H1 (cell line): ENCODE results near the gene TRPV2. TPM values are rescaled to one million over a fixed set of nuclear protein-coding genes. Genes with fewer than 3 reads are reported as not detected.

Source experiments
- CTCF ChIA-PET: fragments of 300-600 bp; sonication (Branson Sonifier 250); formaldehyde crosslinking; loops from one replicate; lab custom pipeline; 2021; ENCODE audit not compliant: partially characterized antibody; lab: Charles Lee
- POLR2A ChIA-PET: fragments of 300-600 bp; sonication (Branson Sonifier 250); formaldehyde crosslinking; loops from one replicate; lab custom pipeline; 2021; ENCODE audit warnings: inconsistent platforms; ENCODE audit not compliant: partially characterized antibody; lab: Charles Lee
- DNase-seq, 2 experiments: peaks; one replicate each; pipeline versions ENCODE4 v3.0.0 to v3.0.0-alpha.2; 2010 to 2022; ENCODE audit warnings: low spot score in 2 of 2, low read depth in 1 of 2, mixed read lengths in 1 of 2
- FAIRE-seq: peaks from 2 replicates; lab custom pipeline; 2011; peaks lifted over from hg19 to GRCh38; lab: Jason Lieb, UNC
- H2AFZ ChIP-seq: 2 replicates; pipeline ENCODE4 v1.8.1; 2012; ENCODE audit warnings: low read length, inconsistent platforms
- H2AK5ac ChIP-seq: 2 replicates; pipeline ENCODE4 v1.6.1; 2013; ENCODE audit warnings: low read depth, low read length
- H2BK120ac ChIP-seq: replicated peaks from 2 replicates; pipeline ENCODE3; 2013; ENCODE audit warnings: low read depth, low read length, inconsistent platforms
- H2BK12ac ChIP-seq: 2 replicates; pipeline ENCODE4 v1.6.1; 2013; ENCODE audit warnings: low read depth, low read length
- H2BK15ac ChIP-seq: 2 replicates; pipeline ENCODE4 v1.6.1; 2013; ENCODE audit warnings: low read length
- H2BK20ac ChIP-seq: 2 replicates; pipeline ENCODE4 v1.6.1; 2013; ENCODE audit warnings: low read length
- H2BK5ac ChIP-seq: 2 replicates; pipeline ENCODE4 v1.6.1; 2013; ENCODE audit warnings: low read depth, low read length
- H3K14ac ChIP-seq: 2 replicates; pipeline ENCODE4 v1.6.1; 2013; ENCODE audit warnings: inconsistent platforms; ENCODE audit not compliant: insufficient read length
- H3K18ac ChIP-seq: 2 replicates; pipeline ENCODE4 v1.6.1; 2013; ENCODE audit warnings: low read length; ENCODE audit errors: extremely low read depth
- H3K23ac ChIP-seq: 2 replicates; pipeline ENCODE4 v1.6.1; 2013; ENCODE audit warnings: inconsistent platforms; ENCODE audit not compliant: insufficient read length
- H3K23me2 ChIP-seq: 2 replicates; pipeline ENCODE4 v1.6.1; 2013; ENCODE audit warnings: low read depth, low read length
- H3K27ac ChIP-seq: 2 replicates; pipeline ENCODE4 v1.6.1; 2011; ENCODE audit warnings: low read depth, low read length, inconsistent platforms
- H3K27me3 ChIP-seq, 4 experiments: replicated peaks in 1 of 4; 1 replicate in 1 of 4; 2 replicates in 3 of 4; pipeline versions ENCODE4 v1.6.1 to v1.8.1; 2011 to 2013; ENCODE audit warnings: low read length in 3 of 4, mild to moderate bottlenecking in 3 of 4, inconsistent platforms in 2 of 4, mixed read lengths in 2 of 4, moderate library complexity in 1 of 4; ENCODE audit not compliant: control insufficient read depth in 3 of 4, insufficient read depth in 3 of 4; ENCODE audit errors: extremely low read depth in 1 of 4
- H3K36me3 ChIP-seq, 4 experiments: 2 replicates each; pipeline versions ENCODE4 v1.6.1 to v1.8.1; 2011 to 2013; ENCODE audit warnings: mild to moderate bottlenecking in 4 of 4, low read length in 3 of 4, moderate library complexity in 2 of 4, control low read depth in 1 of 4, inconsistent platforms in 1 of 4; ENCODE audit not compliant: insufficient read depth in 4 of 4, control insufficient read depth in 2 of 4
- H3K4ac ChIP-seq: replicated peaks from 2 replicates; pipeline ENCODE3; 2013; ENCODE audit warnings: low read length, low read depth, mixed read lengths, inconsistent platforms; ENCODE audit not compliant: insufficient read length
- H3K4me1 ChIP-seq, 4 experiments: replicated peaks in 1 of 4; 1 replicate in 1 of 4; 2 replicates in 3 of 4; pipeline versions ENCODE4 v1.6.1 to v1.8.1; 2011 to 2013; ENCODE audit warnings: low read length in 3 of 4, inconsistent platforms in 2 of 4, mixed read lengths in 1 of 4; ENCODE audit not compliant: insufficient read depth in 4 of 4, control insufficient read depth in 3 of 4
- H3K4me2 ChIP-seq, 2 experiments: 2 replicates each; pipeline versions ENCODE4 v1.6.1 to v1.8.1; 2011 to 2013; ENCODE audit warnings: low read depth in 2 of 2, low read length in 2 of 2, control low read depth in 1 of 2, inconsistent platforms in 1 of 2, mild to moderate bottlenecking in 1 of 2; ENCODE audit not compliant: insufficient read depth in 1 of 2
- H3K4me3 ChIP-seq, 4 experiments: fragments of 200-600, 300-600 bp in 1 of 4; sonication (generic), shearing (Covaris generic), sonication (Bioruptor Twin) in 1 of 4; 2 replicates each; pipeline versions ENCODE4 v1.5.1 to v1.8.1; 2011 to 2016; ENCODE audit warnings: low read length in 4 of 4, low read depth in 3 of 4, control low read depth in 2 of 4, inconsistent platforms in 2 of 4, mild to moderate bottlenecking in 2 of 4, mixed read lengths in 1 of 4, moderate library complexity in 1 of 4; ENCODE audit not compliant: insufficient read depth in 2 of 4; ENCODE audit errors: extremely low read depth in 1 of 4
- H3K56ac ChIP-seq: replicated peaks from 2 replicates; pipeline ENCODE3; 2013; ENCODE audit warnings: low read depth, mild to moderate bottlenecking, mixed read lengths, low read length, inconsistent platforms; ENCODE audit not compliant: insufficient read length
- H3K79me1 ChIP-seq: 2 replicates; pipeline ENCODE4 v1.6.1; 2013; ENCODE audit warnings: low read depth, low read length, control low read depth
- H3K79me2 ChIP-seq, 2 experiments: 2 replicates each; pipeline versions ENCODE4 v1.6.1 to v1.8.1; 2012 to 2013; ENCODE audit warnings: low read length in 2 of 2, mild to moderate bottlenecking in 2 of 2, inconsistent platforms in 1 of 2; ENCODE audit not compliant: insufficient read depth in 2 of 2, control insufficient read depth in 1 of 2
- H3K9ac ChIP-seq, 4 experiments: replicated peaks in 1 of 4; 1 replicate in 1 of 4; 2 replicates in 3 of 4; pipeline versions ENCODE4 v1.6.1 to v1.8.1; 2011 to 2013; ENCODE audit warnings: low read depth in 3 of 4, low read length in 3 of 4, control low read depth in 2 of 4, mild to moderate bottlenecking in 2 of 4, moderate library complexity in 2 of 4, inconsistent platforms in 1 of 4; ENCODE audit errors: extremely low read depth in 1 of 4
- H3K9me3 ChIP-seq, 2 experiments: 2 replicates each; pipeline versions ENCODE4 v1.6.1 to v1.8.1; 2012 to 2013; ENCODE audit warnings: mild to moderate bottlenecking in 2 of 2, moderate library complexity in 2 of 2, control low read depth in 1 of 2, inconsistent platforms in 1 of 2, low read depth in 1 of 2, low read length in 1 of 2, mixed read lengths in 1 of 2; ENCODE audit not compliant: insufficient read depth in 2 of 2
- H4K20me1 ChIP-seq, 2 experiments: replicated peaks in 1 of 2; 2 replicates each; pipeline versions ENCODE3 to v1.8.1; 2011 to 2013; ENCODE audit warnings: inconsistent platforms in 2 of 2, low read length in 2 of 2, mild to moderate bottlenecking in 1 of 2; ENCODE audit not compliant: insufficient read depth in 2 of 2, control insufficient read depth in 1 of 2
- H4K5ac ChIP-seq: 2 replicates; pipeline ENCODE4 v1.6.1; 2013; ENCODE audit warnings: low read length, low read depth, mixed read lengths, inconsistent platforms; ENCODE audit not compliant: insufficient read length
- H4K8ac ChIP-seq: 2 replicates; pipeline ENCODE4 v1.8.0; 2013; ENCODE audit warnings: mild to moderate bottlenecking, moderate library complexity, low read length, inconsistent platforms; ENCODE audit not compliant: insufficient read depth; ENCODE audit errors: extremely low read depth
- H4K91ac ChIP-seq: replicated peaks from 2 replicates; pipeline ENCODE3; 2013; ENCODE audit warnings: low read length, mixed read lengths, inconsistent platforms; ENCODE audit not compliant: insufficient read length
- ATF2 ChIP-seq: IDR thresholded peaks from 2 replicates; pipeline ENCODE4 v1.6.1; 2012; ENCODE audit warnings: low read length, inconsistent platforms
- BRCA1 ChIP-seq: IDR thresholded peaks from 2 replicates; pipeline ENCODE4 v1.6.1; 2012; ENCODE audit warnings: low read depth, low read length, improper control_type of control experiment
- NRF1 ChIP-seq: IDR thresholded peaks from 2 replicates; pipeline ENCODE4 v1.6.1; 2011; ENCODE audit warnings: mild to moderate bottlenecking, low read depth, low read length, improper control_type of control experiment
- RNF2 ChIP-seq: fragments of 200-900, 300-1000 bp; sonication (generic); IDR thresholded peaks from 2 replicates; pipeline ENCODE4 v1.7.1; 2016; ENCODE audit warnings: borderline replicate concordance, low read depth, mild to moderate bottlenecking, antibody characterized with exemption, low read length; ENCODE audit not compliant: poor library complexity, severe bottlenecking; ENCODE audit errors: missing control alignments
- TEAD4 ChIP-seq: IDR thresholded peaks from 2 replicates; pipeline ENCODE4 v1.6.1; 2012; ENCODE audit warnings: low read depth, low read length, inconsistent platforms, mixed read lengths
- WGBS, 2 experiments: shearing (Covaris generic) in 1 of 2; methylation state at CpG; one replicate each; pipeline versions ENCODE4 v1.1.6 to v1.1.7; 2013 to 2015; ENCODE audit warnings: low lambda C conversion rate in 2 of 2, mixed read lengths in 2 of 2, inconsistent platforms in 1 of 2, low coverage in 1 of 2, missing lambda C conversion rate in 1 of 2; ENCODE audit not compliant: insufficient replicate concordance in 2 of 2, insufficient coverage in 1 of 2, insufficient read length in 1 of 2; ENCODE audit errors: extremely low coverage in 1 of 2, missing lambda C conversion rate in 1 of 2; 5-methylcytosine and 5-hydroxymethylcytosine counted together
- polyA plus RNA-seq, 7 experiments: library from polyadenylated mRNA; depleted of rRNA in 3 of 7; stranded (reverse) in 5 of 7; unstranded in 2 of 7; fragments of >200 nt in 5 of 7; fragments of 200-250 nt in 2 of 7; gene quantifications; 1 replicate in 5 of 7; 2 replicates in 1 of 7; 4 replicates in 1 of 7; pipeline versions ENCODE4 v1.2.1 to v1.2.3, GENCODE V29; 2011 to 2013; ENCODE audit warnings: missing spikeins in 2 of 7, mixed read lengths in 2 of 7
- total RNA-seq: library from RNA; stranded (reverse); fragmentation: NEBNext Ultra II Directional; extraction: Animal tissue kit (Norgen Biotek cat#: 25700); gene quantifications from 2 replicates; pipeline ENCODE4 v1.2.1, GENCODE V29; 2021

The TRPV2 gene
- total and polyA plus RNA-seq, 2 of the 8 experiments (the other 6 are each of a cell fraction or from before 2014, with no cell fraction given), result 1.7 to 2.1 TPM

GRCh38 chr17:16464303-16465051 lies 49.1 kb downstream of the TRPV2 start:
- Histone ChIP-seq H3K27me3 (no peaks in the 10 kb centered on the region), H2BK5ac (no peak overlapping the region), H4K8ac (no peak overlapping the region; the same call in 1 of the 2 replicates), H3K9ac (no peak overlapping the region), H4K5ac (no peak overlapping the region), H3K18ac (no peak overlapping the region), H3K36me3 (no peaks in the 10 kb centered on the region), H3K4ac (no peak overlapping the region), H3K9me3 (no peaks in the 10 kb centered on the region), H2BK120ac (no peak overlapping the region), H2AFZ (no peak overlapping the region), H4K20me1 (peaks cover 3 to 4% of the 10 kb centered on the region in 2 experiments), H3K79me2 (no peaks in the 10 kb centered on the region), H3K56ac (no peak overlapping the region), H3K14ac (no peak overlapping the region), H2BK15ac (no peak overlapping the region), H4K91ac (peak overlapping the region; percentile 67), H3K27ac (no peak overlapping the region), H3K4me1 (peaks cover 6 to 26% (median 9%) of the 10 kb centered on the region in 4 experiments), H2AK5ac (no peak overlapping the region; the same call in 1 of the 2 replicates), H3K4me2 (no peak overlapping the region), H3K4me3 (no peak overlapping the region), H3K79me1 (peaks cover 4% of the 10 kb centered on the region), H2BK12ac (no peak overlapping the region), H3K23me2 (no peaks in the 10 kb centered on the region), H3K23ac (no peak overlapping the region), H2BK20ac (no peak overlapping the region)
- CTCF ChIA-PET, result interaction anchor here (0.6 to 36.9 kb wide), 10 partner anchors 7 to 101 kb away, joined by 3 to 941 read pairs (median 10); partner anchors contain the start of gene LRRC75A
- WGBS, 2 experiments, result 92% methylated on average over 12 of the region's 12 CpGs; no CpG with 5 or more reads in 1 of the 2 experiments
- DNase-seq (no peak), FAIRE-seq (no peak)
- POLR2A ChIA-PET, result interaction anchor here (0.9 to 2.7 kb wide), 9 partner anchors 8 to 47 kb away, joined by 3 to 8 read pairs (median 4); no protein-coding TSS in a partner anchor
- TF ChIP-seq RNF2 (no peak), ATF2 (no peak), BRCA1 (no peak), NRF1 (no peak), TEAD4 (no peak)
